Hepatocyte (in vitro differentiated cells): ENCODE results near the gene APOA4.

Source experiments
- CTCF ChIP-seq: fragments of 200-600 bp; sonication (generic); IDR thresholded peaks from 2 replicates; pipeline ENCODE4 v1.5.1; 2016; ENCODE audit warnings: antibody characterized with exemption, mild to moderate bottlenecking; ENCODE audit not compliant: poor library complexity
- EZH2 ChIP-seq: fragments of 200-600 bp; sonication (generic); IDR thresholded peaks from 2 replicates; pipeline ENCODE4 v1.6.1; 2016; ENCODE audit warnings: antibody characterized with exemption, mild to moderate bottlenecking, borderline replicate concordance
- EZH2phosphoT487 ChIP-seq: fragments of 200-600 bp; sonication (generic); IDR thresholded peaks from one replicate; pipeline ENCODE4 v1.6.1; 2018; ENCODE audit warnings: antibody characterized with exemption, mild to moderate bottlenecking, low read depth, moderate library complexity; ENCODE audit not compliant: unreplicated experiment, severe bottlenecking

- TF ChIP-seq CTCF (no peak), EZH2 (no peak), EZH2phosphoT487 (no peak)
Measured at GRCh38 chr11:116851626-116852025, 28.5 kb upstream of the APOA4 start.
